ENCODE measurements around the gene C18orf63.
"Not testable (repeated sequence)": the region's sequence is repeated elsewhere in the genome, so short reads cannot be mapped to it uniquely, and the experiment has no call there.

C18orf63 gene

DNA sequence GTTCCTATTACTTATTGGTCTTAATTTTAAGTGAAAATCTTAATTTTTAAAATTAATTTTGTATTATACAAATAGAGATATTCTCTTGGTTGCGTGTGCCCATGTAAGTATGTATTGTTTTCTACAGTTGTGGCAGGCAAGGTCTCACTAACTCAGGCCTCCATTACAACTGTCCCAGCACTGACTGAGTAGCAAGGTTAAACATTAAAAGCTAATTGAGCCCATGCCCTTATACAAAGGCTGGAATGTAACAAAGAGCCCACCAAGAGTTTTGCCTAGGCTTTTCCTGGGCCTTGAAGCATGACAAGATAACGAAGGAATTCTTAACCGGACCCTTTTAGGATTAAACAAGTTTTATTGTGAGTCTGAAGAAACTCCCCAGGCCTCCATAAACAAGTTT lies 11.2 kb downstream of the C18orf63 start:
- not testable (repeated sequence) for DNase-seq (ENCODE audit: low spot score)

DNA sequence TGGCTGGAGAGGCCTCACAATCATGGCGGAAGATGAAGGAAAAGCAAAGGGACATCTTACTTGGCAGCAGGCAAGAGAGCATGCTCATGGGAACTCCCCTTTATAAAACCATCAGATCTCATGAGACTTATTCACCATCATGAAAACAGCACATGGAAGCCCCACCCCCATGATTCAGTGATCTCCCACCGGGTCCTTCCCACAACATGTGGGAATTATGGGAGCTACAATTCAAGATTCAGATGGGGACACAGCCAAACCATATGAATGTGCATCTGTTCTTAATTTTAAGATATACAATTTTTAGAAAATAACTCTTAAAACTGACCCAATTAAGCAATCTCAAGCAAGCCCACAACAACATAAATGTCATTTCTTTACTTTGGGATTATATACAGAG lies 12.6 kb downstream of the C18orf63 start:
- DNase-seq (ENCODE audit: low spot score): no peak

DNA sequence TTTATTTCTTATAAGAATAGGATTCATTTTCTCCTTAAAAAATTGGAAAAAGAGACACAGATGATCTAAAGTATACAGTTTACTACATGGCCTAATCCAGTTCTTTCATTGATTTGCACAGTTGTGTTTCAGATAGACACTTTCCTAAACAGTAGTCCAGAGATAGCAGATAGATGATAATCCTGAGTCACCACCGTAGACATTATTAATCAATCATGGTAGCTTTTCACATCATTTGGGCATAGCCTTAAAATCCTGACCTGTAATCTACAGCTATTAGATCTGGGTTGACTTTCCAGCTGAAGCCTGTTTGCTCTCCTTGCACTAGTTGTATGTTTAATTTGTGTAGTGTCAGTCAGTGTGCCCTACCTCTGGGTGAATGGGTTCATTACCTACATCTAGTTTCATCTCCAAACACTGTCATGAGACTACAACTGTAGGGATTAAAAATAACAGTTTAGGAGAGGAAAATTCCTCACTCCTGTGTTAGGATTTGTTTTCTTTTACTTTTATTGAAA lies 14.1 kb downstream of the C18orf63 start:
- DNase-seq (ENCODE audit: low spot score): no peak

DNA sequence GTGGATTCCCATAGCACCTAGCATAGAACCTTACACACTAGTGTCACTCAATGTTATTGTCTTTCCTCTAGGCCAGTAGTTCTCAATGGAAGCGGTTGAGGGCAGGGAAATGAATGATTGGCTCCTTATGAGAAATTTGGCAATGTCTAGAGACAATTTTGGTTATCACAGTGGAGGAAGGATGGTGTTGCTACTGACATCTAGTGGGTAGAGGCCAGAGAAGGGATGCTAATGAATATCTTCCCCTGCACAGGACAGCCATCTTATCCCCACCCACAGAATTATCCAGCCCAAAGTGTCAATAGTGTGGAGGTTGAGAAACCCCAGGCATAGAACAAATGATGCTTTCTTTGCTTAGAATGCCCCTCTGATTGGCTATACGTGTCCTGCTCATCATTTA lies 15.8 kb downstream of the C18orf63 start:
- DNase-seq (ENCODE audit: low spot score): peak; percentile 54

DNA sequence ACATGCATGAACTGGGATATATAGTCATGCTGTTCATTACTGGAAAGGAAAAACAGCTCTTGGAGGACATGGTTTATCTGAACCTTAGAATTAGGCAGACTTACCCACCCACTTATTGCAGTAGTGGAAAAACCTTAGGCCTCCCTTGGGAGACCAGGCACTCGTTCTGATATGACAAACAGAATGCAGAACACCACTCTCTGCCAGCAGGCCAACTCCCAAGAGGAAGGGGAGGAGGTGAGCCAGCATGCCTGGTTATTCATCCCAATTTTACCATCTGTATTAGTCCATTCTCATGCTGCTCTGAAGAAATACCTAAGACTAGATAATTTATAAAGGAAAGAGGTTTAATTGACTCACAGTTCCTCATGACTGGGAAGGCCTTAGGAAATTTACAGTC lies 17.5 kb downstream of the C18orf63 start:
- DNase-seq (ENCODE audit: low spot score): no peak

- no peak for DNase-seq (ENCODE audit: low spot score)
Observed at GRCh38 chr18:74334242-74334893, 18.7 kb downstream of the C18orf63 start.

- DNase-seq (ENCODE audit: low spot score): no peak
Observed at GRCh38 chr18:74336656-74337055, 21.0 kb downstream of the C18orf63 start.

- DNase-seq (ENCODE audit: low spot score): peak; percentile 44
Observed at GRCh38 chr18:74337155-74337911, 21.7 kb downstream of the C18orf63 start.

DNA sequence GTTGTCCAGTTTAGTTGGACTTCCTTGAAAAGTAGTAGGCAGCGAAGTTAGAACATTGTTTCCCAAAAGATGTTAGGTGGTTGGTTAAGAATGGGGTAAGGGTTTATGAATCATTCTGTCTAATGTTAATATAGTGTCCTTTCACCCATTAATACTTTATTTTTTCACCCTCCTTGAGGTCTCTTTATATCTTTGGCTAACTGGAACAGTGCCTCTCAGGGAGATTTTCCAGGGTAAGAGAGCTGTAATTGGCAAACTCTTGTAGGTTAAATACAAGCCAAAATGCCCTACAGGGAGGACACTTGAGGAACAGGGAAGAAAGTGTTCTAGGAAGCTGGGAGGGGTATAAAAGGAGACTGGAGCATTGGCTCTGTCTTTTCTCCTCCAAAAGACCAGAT lies 22.3 kb downstream of the C18orf63 start:
- DNase-seq (ENCODE audit: low spot score): no peak

DNA sequence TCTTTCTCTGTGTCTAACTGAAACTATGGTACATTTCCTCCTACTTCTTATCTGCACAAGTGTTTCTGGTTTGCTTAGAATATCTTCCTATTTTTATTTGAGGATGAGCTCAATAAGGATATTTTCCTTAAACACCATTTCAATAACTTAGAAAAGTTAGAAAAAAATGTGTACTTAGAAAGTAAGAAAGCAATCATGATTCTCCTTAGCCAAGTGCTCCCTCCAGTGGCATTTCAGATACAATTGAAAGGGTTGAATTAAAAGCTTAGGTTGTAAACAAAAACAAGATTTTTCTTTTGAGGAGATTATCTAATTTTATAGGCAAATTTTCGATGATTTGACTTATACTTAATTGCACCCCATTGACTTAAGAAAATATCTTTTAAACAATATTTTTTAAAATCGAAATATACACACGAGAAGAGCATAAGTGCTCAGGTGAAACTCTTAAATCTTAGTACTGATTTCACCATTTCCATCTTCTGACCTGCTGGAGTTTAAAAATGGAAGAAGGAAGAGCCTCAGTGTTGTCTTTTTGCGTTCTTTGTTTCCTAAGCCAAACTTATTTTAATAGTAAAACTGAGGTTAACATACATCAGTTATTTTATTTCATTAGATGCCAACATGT lies 26.9 kb downstream of the C18orf63 start:
- peak; percentile 87 for DNase-seq (ENCODE audit: low spot score)

- DNase-seq (ENCODE audit: low spot score): no peak
Observed at GRCh38 chr18:74346206-74346605, 30.6 kb downstream of the C18orf63 start.

DNA sequence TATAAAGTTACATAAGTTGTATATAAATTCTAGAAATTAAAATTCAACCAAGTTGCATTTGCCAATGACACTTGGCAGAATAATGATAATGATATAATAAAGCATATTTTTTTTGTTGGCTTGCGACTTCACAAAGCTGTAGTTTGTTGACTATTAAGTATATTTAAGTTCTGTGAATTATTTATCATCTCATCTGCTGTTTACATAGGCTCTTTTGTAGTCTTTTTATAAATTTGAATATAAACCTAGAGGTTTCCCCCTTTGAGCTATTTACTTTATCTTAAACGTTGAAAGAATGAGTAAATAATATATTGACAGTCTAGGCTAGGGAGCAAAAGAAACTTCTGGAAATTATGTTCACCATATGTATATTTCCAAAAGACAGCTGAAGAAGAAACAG lies 32.9 kb downstream of the C18orf63 start:
- DNase-seq (ENCODE audit: low spot score): no peak

- DNase-seq (ENCODE audit: low spot score): no peak
Observed at GRCh38 chr18:74351354-74351753, 35.7 kb downstream of the C18orf63 start.

- no peak for DNase-seq (ENCODE audit: low spot score)
Observed at GRCh38 chr18:74353169-74353775, 37.6 kb downstream of the C18orf63 start.

- no peak for DNase-seq (ENCODE audit: low spot score)
Observed at GRCh38 chr18:74356959-74357358, 41.3 kb downstream of the C18orf63 start.

- no peak for DNase-seq (ENCODE audit: low spot score)
Observed at GRCh38 chr18:74360852-74361655, 45.4 kb downstream of the C18orf63 start.

- DNase-seq (ENCODE audit: low spot score): no peak
Observed at GRCh38 chr18:74367905-74368304, 52.3 kb downstream of the C18orf63 start.

DNA sequence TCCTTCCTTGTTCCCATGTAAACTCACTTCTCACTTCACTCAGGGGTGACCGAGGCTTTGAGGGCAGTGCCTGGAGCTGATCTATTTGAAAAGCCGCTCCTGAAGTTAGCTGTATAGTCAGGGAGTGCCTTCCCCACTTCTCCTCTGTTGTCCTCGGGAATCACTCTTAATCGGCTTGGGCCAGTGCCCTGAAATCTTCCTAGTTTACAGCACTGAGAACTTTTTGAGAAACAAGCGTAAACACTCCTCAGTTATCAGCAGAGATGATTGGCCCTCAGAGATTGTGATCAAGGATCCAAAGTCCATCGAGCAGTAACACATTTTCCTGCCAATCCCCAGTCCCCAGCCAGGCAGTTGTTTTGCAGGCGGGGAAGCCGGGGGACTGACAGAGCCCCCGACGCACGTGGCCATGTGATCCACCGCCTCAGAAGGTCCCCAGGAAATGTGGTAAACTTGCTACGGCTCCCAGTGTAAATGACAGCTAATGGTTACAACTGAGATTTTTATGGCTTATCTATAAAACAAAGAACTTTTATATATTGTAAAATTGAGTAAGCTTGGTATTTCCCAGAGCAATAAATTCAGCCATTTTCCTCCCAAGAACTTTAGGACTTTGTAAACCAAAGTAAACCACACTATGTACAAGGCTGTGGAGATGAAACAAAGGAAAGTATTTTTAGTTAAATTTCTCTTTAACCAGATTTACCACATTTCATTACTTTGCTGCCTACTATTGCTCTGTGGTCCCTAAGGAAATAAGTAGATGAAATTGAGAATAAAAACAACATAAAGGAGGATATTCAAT lies 53.5 kb downstream of the C18orf63 start:
- no peak for DNase-seq (ENCODE audit: low spot score)

DNA sequence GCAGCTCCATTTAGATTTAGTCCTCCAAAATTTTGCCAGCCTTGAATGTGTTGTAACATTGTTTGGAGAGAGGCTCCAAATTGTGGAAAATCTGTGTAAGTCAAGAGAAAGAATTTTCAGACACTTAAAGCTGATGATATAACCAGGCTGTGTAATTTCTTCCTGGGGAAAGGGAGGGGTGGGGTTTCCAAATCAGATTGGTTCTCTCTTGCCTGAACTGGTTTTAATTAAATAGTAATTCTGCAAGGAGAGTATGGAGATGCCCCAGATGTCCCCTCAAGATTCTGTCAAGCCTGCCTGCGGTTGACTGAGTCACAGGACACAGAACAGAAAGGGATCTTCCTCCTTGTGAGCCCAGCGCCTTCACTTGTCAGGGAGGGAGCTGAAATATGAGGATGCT lies 54.5 kb downstream of the C18orf63 start:
- DNase-seq (ENCODE audit: low spot score): no peak

- DNase-seq (ENCODE audit: low spot score): no peak
Observed at GRCh38 chr18:74373428-74373827, 57.8 kb downstream of the C18orf63 start.

- no peak for DNase-seq (ENCODE audit: low spot score)
Observed at GRCh38 chr18:74375999-74376398, 60.4 kb downstream of the C18orf63 start.

Data from hematopoietic multipotent progenitor cell treated with erythropoietin and hydrocortisone succinate and interleukin-3 and kit ligand, for 17 days (in vitro differentiated cells).